MCF 10A (cell line): ENCODE measurements around the gene PCIF1. TPM values are rescaled to one million over a fixed set of nuclear protein-coding genes. Genes with fewer than 3 reads are reported as not detected.
"Not testable (repeated sequence)": the region's sequence is repeated elsewhere in the genome, so short reads cannot be mapped to it uniquely, and the experiment has no call there.

Source experiments
- BruUV-seq: library from RNA; stranded (reverse); fragments of 400-500 nt; replicated peaks from 2 replicates; lab custom pipeline; 2021; lab: Mats Ljungman, UMichigan
- CTCF ChIA-PET: fragments of 300-600 bp; sonication (Branson Sonifier 250); formaldehyde crosslinking; extraction: SDS; loops from one replicate; lab custom pipeline; 2021; ENCODE audit warnings: antibody characterized with exemption, inconsistent platforms; lab: Yijun Ruan, JAX
- POLR2A ChIA-PET: fragments of 300-600, 350-650 bp; sonication (Branson Sonifier 250); formaldehyde crosslinking; extraction: SDS; loops from one replicate; lab custom pipeline; 2020; ENCODE audit warnings: antibody characterized with exemption, inconsistent platforms; lab: Yijun Ruan, JAX
- DNase-seq: peaks from one replicate; pipeline ENCODE4 v3.0.0-alpha.2; 2018; ENCODE audit not compliant: unreplicated experiment
- H3K27ac Mint-ChIP-seq: one replicate; pipeline ENCODE4 v1.8.0; 2022; ENCODE audit warnings: mild to moderate bottlenecking, low read depth, mixed read lengths; ENCODE audit not compliant: unreplicated experiment
- H3K27me3 Mint-ChIP-seq: one replicate; pipeline ENCODE4 v1.8.0; 2022; ENCODE audit warnings: mixed read lengths; ENCODE audit not compliant: insufficient read depth, unreplicated experiment
- H3K36me3 Mint-ChIP-seq: one replicate; pipeline ENCODE4 v1.8.0; 2022; ENCODE audit warnings: mild to moderate bottlenecking, moderate library complexity, mixed read lengths; ENCODE audit not compliant: insufficient read depth, unreplicated experiment
- H3K4me1 Mint-ChIP-seq: one replicate; pipeline ENCODE4 v1.8.0; 2022; ENCODE audit warnings: mixed read lengths; ENCODE audit not compliant: insufficient read depth, unreplicated experiment
- H3K4me3 Mint-ChIP-seq: one replicate; pipeline ENCODE4 v1.8.0; 2022; ENCODE audit warnings: mild to moderate bottlenecking, moderate library complexity, mixed read lengths; ENCODE audit not compliant: unreplicated experiment
- H3K9me3 Mint-ChIP-seq: one replicate; pipeline ENCODE4 v1.8.0; 2022; ENCODE audit warnings: mixed read lengths; ENCODE audit not compliant: unreplicated experiment
- CTCF ChIP-seq: fragments of 200-600 bp; IDR thresholded peaks from one replicate; pipeline ENCODE4 v1.8.0; 2022; ENCODE audit warnings: antibody characterized with exemption, mild to moderate bottlenecking; ENCODE audit not compliant: unreplicated experiment
- intact Hi-C: fragments of 100-400 bp; cut with micrococcal nuclease; formaldehyde crosslinking; loops from 2 replicates; pipeline ENCODE4 v1.14.1; 2022
- total RNA-seq: library from RNA; stranded (reverse); gene quantifications from 2 replicates; pipeline ENCODE4 v1.2.3, GENCODE V29; 2022

PCIF1 gene
- total RNA-seq, 1 experiment from 2014 or later: 20.5 TPM

- H3K36me3 Mint-ChIP-seq: no peaks in the 10 kb centered on the region
- CTCF ChIA-PET: interaction anchor here (11.0 to 12.1 kb wide), 2 partner anchors 18 to 22 kb away, joined by 146 to 200 read pairs; partner anchors contain the start of gene ZNF335
- peaks cover 25% of the 10 kb centered on the region for H3K4me1 Mint-ChIP-seq
- no peak overlapping the region for H3K4me3 Mint-ChIP-seq
- no peak overlapping the region for H3K27ac Mint-ChIP-seq
- no TSS peak for BruUV-seq
- TF ChIP-seq CTCF: no peak
- DNase-seq: no peak
- POLR2A ChIA-PET: interaction anchor here (1.7 to 8.1 kb wide), 2 partner anchors 20 to 57 kb away, joined by 4 to 81 read pairs; partner anchors contain the start of genes PCIF1 and ZNF335
- H3K9me3 Mint-ChIP-seq: no peaks in the 10 kb centered on the region
- no peaks in the 10 kb centered on the region for H3K27me3 Mint-ChIP-seq
- intact Hi-C loops: no loop called here
Observed at GRCh38 chr20:45991616-45992015, 57.1 kb downstream of the PCIF1 start.

GRCh38 chr20:45993197-45993951 is 58.9 kb downstream of the PCIF1 start:
- BruUV-seq: no TSS peak
- POLR2A ChIA-PET: interaction anchor here (0.7 to 8.1 kb wide), 10 partner anchors 20 to 959 kb away, joined by 3 to 81 read pairs (median 3); partner anchors contain the start of gene ZNF335

GRCh38 chr20:45994761-45995493 is 60.4 kb downstream of the PCIF1 start:
- Mint-ChIP-seq H3K27me3 (no peaks in the 10 kb centered on the region), H3K4me3 (no peak overlapping the region), H3K27ac (peak overlapping the region; percentile 23), H3K36me3 (no peaks in the 10 kb centered on the region), H3K9me3 (no peaks in the 10 kb centered on the region), H3K4me1 (peaks cover 25% of the 10 kb centered on the region)
- no TSS peak for BruUV-seq
- intact Hi-C loops: no loop called here
- DNase-seq: no peak
- CTCF ChIA-PET: interaction anchor here (0.6 to 11.0 kb wide), 7 partner anchors 8 to 1505 kb away, joined by 3 to 200 read pairs (median 5); partner anchors contain the start of gene ZNF335
- TF ChIP-seq CTCF: no peak
- POLR2A ChIA-PET: interaction anchor here (0.6 to 2.8 kb wide), 7 partner anchors 10 to 412 kb away, joined by 3 to 13 read pairs (median 5); partner anchors contain the start of genes ELMO2, PCIF1 and ZNF335

More at GRCh38 chr20:45993197-45993951, 58.9 kb downstream of the PCIF1 start:
- peaks cover 25% of the 10 kb centered on the region for H3K4me1 Mint-ChIP-seq
- H3K9me3 Mint-ChIP-seq: no peaks in the 10 kb centered on the region
- DNase-seq: peak; percentile 97
- peak overlapping the region; percentile 57 for H3K27ac Mint-ChIP-seq
- H3K4me3 Mint-ChIP-seq: peak overlapping the region; percentile 33
- CTCF ChIA-PET: interaction anchor here (0.6 to 11.0 kb wide), 10 partner anchors 12 to 1276 kb away, joined by 3 to 200 read pairs (median 4); partner anchors contain the start of gene ZNF335
- no peaks in the 10 kb centered on the region for H3K27me3 Mint-ChIP-seq
- intact Hi-C loops: loop anchor here (1.0 kb wide), 1 partner anchor 21 kb away; the partner anchor contains the start of gene ZNF335
- no peaks in the 10 kb centered on the region for H3K36me3 Mint-ChIP-seq
- TF ChIP-seq CTCF: no peak

GRCh38 chr20:45995495-45996097 is 61.1 kb downstream of the PCIF1 start:
- Mint-ChIP-seq H3K27ac (peak overlapping the region; percentile 23), H3K4me1 (peaks cover 25% of the 10 kb centered on the region)
- DNase-seq, H3K9me3 Mint-ChIP-seq, intact Hi-C loops, BruUV-seq, H3K4me3 Mint-ChIP-seq, H3K36me3 Mint-ChIP-seq, H3K27me3 Mint-ChIP-seq: not testable (repeated sequence)
- POLR2A ChIA-PET: interaction anchor here (0.6 to 2.8 kb wide), 5 partner anchors 9 to 61 kb away, joined by 3 to 13 read pairs (median 4); partner anchors contain the start of genes PCIF1 and ZNF335
- CTCF ChIA-PET: interaction anchor here (0.6 to 11.0 kb wide), 7 partner anchors 9 to 136 kb away, joined by 3 to 200 read pairs (median 4); partner anchors contain the start of gene ZNF335
